Smooth muscle cell (in vitro differentiated cells): ENCODE results near the gene BTAF1. TPM values are rescaled to one million over a fixed set of nuclear protein-coding genes. Genes with fewer than 3 reads are reported as not detected.

Source experiments
- DNase-seq: peaks from one replicate; lab custom pipeline; 2025; ENCODE audit not compliant: unreplicated experiment; lab: John Stamatoyannopoulos, UW
- H2AFZ ChIP-seq: fragments of 200-600 bp; sonication (generic); 2 replicates; pipeline ENCODE4 v1.6.0; 2016; ENCODE audit warnings: antibody characterized with exemption, low read depth, mild to moderate bottlenecking
- H3F3A ChIP-seq: fragments of 200-600 bp; sonication (generic); 2 replicates; pipeline ENCODE4 v1.6.0; 2017; ENCODE audit warnings: antibody characterized with exemption, low read depth
- H3K27ac ChIP-seq: fragments of 200-600 bp; sonication (generic); 2 replicates; pipeline ENCODE4 v1.5.1; 2016; ENCODE audit warnings: low read depth, mild to moderate bottlenecking
- H3K27me3 ChIP-seq: fragments of 200-600 bp; sonication (generic); 2 replicates; pipeline ENCODE4 v1.6.1; 2016; ENCODE audit warnings: low read depth, mild to moderate bottlenecking
- H3K36me3 ChIP-seq: fragments of 200-600 bp; sonication (generic); 2 replicates; pipeline ENCODE4 v1.5.1; 2016; ENCODE audit warnings: low read depth
- H3K4me1 ChIP-seq: fragments of 200-600 bp; sonication (generic); 2 replicates; pipeline ENCODE4 v1.5.1; 2016; ENCODE audit warnings: low read depth
- H3K4me2 ChIP-seq: fragments of 200-600 bp; sonication (generic); 2 replicates; pipeline ENCODE4 v1.6.0; 2016; ENCODE audit warnings: mild to moderate bottlenecking
- H3K4me3 ChIP-seq: fragments of 200-600 bp; sonication (generic); 2 replicates; pipeline ENCODE4 v1.5.1; 2016; ENCODE audit warnings: mild to moderate bottlenecking
- H3K79me2 ChIP-seq: fragments of 200-600 bp; sonication (generic); 2 replicates; pipeline ENCODE4 v1.6.0; 2016; ENCODE audit warnings: low read depth, mild to moderate bottlenecking
- H3K9ac ChIP-seq: fragments of 200-600 bp; sonication (generic); 2 replicates; pipeline ENCODE4 v1.6.0; 2016; ENCODE audit warnings: low read depth
- H3K9me3 ChIP-seq: fragments of 200-600 bp; sonication (generic); replicated peaks from 2 replicates; pipeline ENCODE4 v1.5.1; 2016; ENCODE audit warnings: low read depth
- H4K20me1 ChIP-seq: fragments of 200-600 bp; sonication (generic); 2 replicates; pipeline ENCODE4 v1.6.0; 2016; ENCODE audit warnings: low read depth
- WGBS: methylation state at CpG from one replicate; pipeline ENCODE4 v1.1.7; 2016; ENCODE audit warnings: low lambda C conversion rate; 5-methylcytosine and 5-hydroxymethylcytosine counted together
- polyA plus RNA-seq: library from polyadenylated mRNA; unstranded; fragments of >200 nt; fragmentation: Nextera tagmentation; extraction: Ambion mirVana; gene quantifications from 2 replicates; pipeline ENCODE4 v1.2.1, GENCODE V29; 2016
- total RNA-seq: library from RNA; depleted of rRNA; stranded (reverse); fragments of >200 nt; gene quantifications from 2 replicates; pipeline ENCODE4 v1.2.3, GENCODE V29; 2014
- TF ChIP-seq, protein P1 (sequence below): fragments of 200-600 bp; sonication (generic); IDR thresholded peaks from 2 replicates; pipeline ENCODE4 v1.5.1; 2017; ENCODE audit warnings: borderline replicate concordance, mild to moderate bottlenecking, antibody characterized with exemption; ENCODE audit not compliant: insufficient read depth, poor library complexity, severe bottlenecking

BTAF1 gene
- total and polyA plus RNA-seq, 2 experiments from 2014 or later, result 13.2 to 47.3 TPM

DNA sequence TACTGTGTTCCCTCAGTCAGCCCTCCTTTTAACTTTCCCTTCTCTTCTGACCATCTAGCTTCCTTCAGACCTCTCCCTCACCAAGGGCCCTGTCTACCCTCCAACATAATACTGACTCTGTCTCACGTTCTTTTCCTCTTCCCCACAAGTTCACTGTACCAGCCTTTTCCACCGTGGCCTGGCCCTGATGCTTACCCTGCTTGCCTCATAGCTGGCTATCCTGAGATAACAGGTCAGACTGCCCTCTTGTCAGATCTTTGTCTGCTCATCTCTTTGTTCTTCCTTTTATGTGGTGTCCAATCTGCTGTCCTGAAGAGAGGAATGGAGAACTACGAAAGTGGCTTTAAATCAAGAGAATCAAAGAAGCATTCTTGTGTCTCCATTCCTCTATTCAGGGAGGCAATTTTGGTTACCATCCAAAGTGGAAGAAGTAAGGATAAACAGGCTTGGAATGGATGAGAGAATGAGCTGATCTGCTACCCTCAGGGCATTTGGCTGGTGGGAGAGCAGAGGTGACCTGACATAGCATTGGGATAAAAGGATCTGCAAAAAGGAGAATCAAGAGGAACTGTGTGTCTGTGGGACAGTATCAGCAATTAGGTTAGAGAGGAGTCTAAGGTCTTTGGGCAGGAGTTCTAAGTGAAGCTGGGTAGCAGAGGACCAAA, 8.1 kb downstream of the BTAF1 start:
- peaks cover 5% of the 10 kb centered on the region for H3K36me3 ChIP-seq
- WGBS, result 43% methylated on average over 3 of the region's 3 CpGs
- DNase-seq, result no peak
- H3K27ac ChIP-seq, result no peak overlapping the region
- H3K4me2 ChIP-seq, result no peak overlapping the region
- no peak overlapping the region for H3K4me3 ChIP-seq
- TF ChIP-seq, protein P1, sequence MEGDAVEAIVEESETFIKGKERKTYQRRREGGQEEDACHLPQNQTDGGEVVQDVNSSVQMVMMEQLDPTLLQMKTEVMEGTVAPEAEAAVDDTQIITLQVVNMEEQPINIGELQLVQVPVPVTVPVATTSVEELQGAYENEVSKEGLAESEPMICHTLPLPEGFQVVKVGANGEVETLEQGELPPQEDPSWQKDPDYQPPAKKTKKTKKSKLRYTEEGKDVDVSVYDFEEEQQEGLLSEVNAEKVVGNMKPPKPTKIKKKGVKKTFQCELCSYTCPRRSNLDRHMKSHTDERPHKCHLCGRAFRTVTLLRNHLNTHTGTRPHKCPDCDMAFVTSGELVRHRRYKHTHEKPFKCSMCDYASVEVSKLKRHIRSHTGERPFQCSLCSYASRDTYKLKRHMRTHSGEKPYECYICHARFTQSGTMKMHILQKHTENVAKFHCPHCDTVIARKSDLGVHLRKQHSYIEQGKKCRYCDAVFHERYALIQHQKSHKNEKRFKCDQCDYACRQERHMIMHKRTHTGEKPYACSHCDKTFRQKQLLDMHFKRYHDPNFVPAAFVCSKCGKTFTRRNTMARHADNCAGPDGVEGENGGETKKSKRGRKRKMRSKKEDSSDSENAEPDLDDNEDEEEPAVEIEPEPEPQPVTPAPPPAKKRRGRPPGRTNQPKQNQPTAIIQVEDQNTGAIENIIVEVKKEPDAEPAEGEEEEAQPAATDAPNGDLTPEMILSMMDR, result no peak
- no peaks in the 10 kb centered on the region for H3F3A ChIP-seq
- peaks cover 97% of the 10 kb centered on the region for H3K79me2 ChIP-seq
- H2AFZ ChIP-seq, result no peak overlapping the region
- no peaks in the 10 kb centered on the region for H3K4me1 ChIP-seq
- H3K9ac ChIP-seq, result no peak overlapping the region
- H3K27me3 ChIP-seq, result no peaks in the 10 kb centered on the region
- H4K20me1 ChIP-seq, result peaks cover 100% of the 10 kb centered on the region
- no peaks in the 10 kb centered on the region for H3K9me3 ChIP-seq

DNA sequence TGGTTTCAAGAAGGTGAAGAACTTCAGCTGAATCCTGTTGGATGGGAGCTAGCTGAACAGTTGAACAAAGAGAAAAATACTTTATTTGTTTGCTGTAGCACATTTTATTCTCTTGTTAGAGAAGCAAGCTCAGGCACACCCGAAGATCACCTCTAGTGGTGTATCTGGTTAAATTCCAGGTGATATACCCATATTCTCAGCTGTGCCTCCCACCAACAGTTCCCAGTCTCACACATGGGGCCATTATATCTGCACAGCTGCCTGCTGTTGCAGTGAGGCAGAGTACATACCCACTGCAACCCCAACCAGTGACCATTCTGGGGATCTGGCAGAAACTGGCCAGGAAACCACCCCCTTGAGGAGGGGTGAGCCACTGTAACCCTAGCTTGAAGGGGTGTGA, 9.2 kb downstream of the BTAF1 start:
- Histone ChIP-seq H3K27ac (no peak overlapping the region), H3F3A (no peaks in the 10 kb centered on the region), H3K36me3 (peaks cover 5% of the 10 kb centered on the region), H4K20me1 (peaks cover 100% of the 10 kb centered on the region), H3K4me1 (no peaks in the 10 kb centered on the region), H2AFZ (no peak overlapping the region), H3K79me2 (peaks cover 97% of the 10 kb centered on the region), H3K4me3 (no peak overlapping the region), H3K27me3 (no peaks in the 10 kb centered on the region), H3K9me3 (no peaks in the 10 kb centered on the region), H3K4me2 (no peak overlapping the region), H3K9ac (no peak overlapping the region)
- TF ChIP-seq, protein P1, result no peak
- WGBS, result 100% methylated on average over 1 of the region's 1 CpG
- no peak for DNase-seq

DNA sequence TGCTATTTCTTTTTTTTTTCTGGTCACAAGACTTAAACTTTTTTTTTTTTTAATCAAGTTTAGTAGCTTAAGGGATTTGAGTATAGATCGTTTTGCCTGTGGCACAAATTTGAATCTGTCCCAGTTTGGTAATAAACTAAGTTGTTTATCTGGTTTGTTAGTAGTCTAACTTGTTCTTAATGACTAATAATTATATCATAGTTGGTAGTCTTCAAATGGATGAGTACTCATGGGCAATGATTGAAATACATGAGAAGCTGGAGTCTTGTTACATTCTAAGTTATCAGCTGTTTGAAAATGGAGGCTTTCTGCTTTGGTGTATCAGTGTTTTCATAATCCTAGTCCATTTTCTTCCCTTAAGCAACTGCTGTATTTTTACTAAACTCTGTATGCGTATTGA, 12.3 kb downstream of the BTAF1 start:
- no peak overlapping the region for H3K4me2 ChIP-seq

More for the DNA sequence above, 12.3 kb downstream of the BTAF1 start:
- WGBS, result 89% methylated on average over 2 of the region's 2 CpGs
- Histone ChIP-seq H3K27ac (peak overlapping the region; percentile 42), H3K36me3 (peaks cover 5% of the 10 kb centered on the region), H3K79me2 (peaks cover 93% of the 10 kb centered on the region), H3K4me3 (no peak overlapping the region), H3K9ac (no peak overlapping the region), H4K20me1 (peaks cover 99% of the 10 kb centered on the region), H2AFZ (no peak overlapping the region), H3K4me1 (no peaks in the 10 kb centered on the region), H3K9me3 (no peaks in the 10 kb centered on the region), H3F3A (no peaks in the 10 kb centered on the region), H3K27me3 (no peaks in the 10 kb centered on the region)
- TF ChIP-seq, protein P1, result no peak
- DNase-seq, result no peak
